ENCODE measurements around the gene POU2AF2. TPM values are rescaled to one million over a fixed set of nuclear protein-coding genes. Genes with fewer than 3 reads are reported as not detected.

The POU2AF2 gene
- polyA plus RNA-seq, 2 of the 4 experiments (the other 2 are of a cell fraction): not detected

DNA sequence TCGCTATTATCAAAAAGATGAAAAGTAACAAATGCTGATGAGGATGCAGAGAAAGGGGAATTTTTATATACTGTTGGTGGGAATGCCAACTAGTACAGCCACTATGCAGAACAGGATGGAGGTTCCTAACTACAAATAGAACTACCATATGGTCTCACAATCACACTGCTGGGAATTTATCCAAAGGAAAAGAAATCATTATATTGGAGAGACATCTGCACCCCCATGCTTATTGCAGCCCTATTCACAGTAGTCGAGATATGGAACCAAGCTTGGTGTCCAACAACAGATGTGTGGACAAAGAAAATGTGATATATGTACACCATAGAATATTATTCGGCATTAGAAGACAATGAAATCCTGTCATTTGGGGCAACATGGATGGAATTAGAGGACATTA is 19.6 kb upstream of the POU2AF2 start:
- TF ChIP-seq HOXB5 (CRISPR knock-in tag; IDR thresholded peaks at IDR 0.05): no peak
- TF ChIP-seq GATA3 (IDR thresholded peaks at IDR 0.05; ENCODE audit: borderline replicate concordance): no peak
- no peak for TF ChIP-seq KDM1A (IDR thresholded peaks at IDR 0.05; ENCODE audit: low read depth)
- TF ChIP-seq, protein P1, sequence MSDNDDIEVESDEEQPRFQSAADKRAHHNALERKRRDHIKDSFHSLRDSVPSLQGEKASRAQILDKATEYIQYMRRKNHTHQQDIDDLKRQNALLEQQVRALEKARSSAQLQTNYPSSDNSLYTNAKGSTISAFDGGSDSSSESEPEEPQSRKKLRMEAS (IDR thresholded peaks at IDR 0.05): no peak
- TF ChIP-seq FOSL2 (IDR thresholded peaks at IDR 0.05): no peak
- no peak for TF ChIP-seq FOSL2 (CRISPR knock-in tag; IDR thresholded peaks at IDR 0.05)
- TF ChIP-seq BHLHE40 (IDR thresholded peaks at IDR 0.05; ENCODE audit: low read depth, low read length): no peak
- TF ChIP-seq CHD4 (IDR thresholded peaks at IDR 0.05; ENCODE audit: borderline replicate concordance): no peak
- no peak for TF ChIP-seq ESRRA (IDR thresholded peaks at IDR 0.05; ENCODE audit: borderline replicate concordance, low read length)
- no peak for TF ChIP-seq SREBF2 (IDR thresholded peaks at IDR 0.05)
- TF ChIP-seq, protein P2, sequence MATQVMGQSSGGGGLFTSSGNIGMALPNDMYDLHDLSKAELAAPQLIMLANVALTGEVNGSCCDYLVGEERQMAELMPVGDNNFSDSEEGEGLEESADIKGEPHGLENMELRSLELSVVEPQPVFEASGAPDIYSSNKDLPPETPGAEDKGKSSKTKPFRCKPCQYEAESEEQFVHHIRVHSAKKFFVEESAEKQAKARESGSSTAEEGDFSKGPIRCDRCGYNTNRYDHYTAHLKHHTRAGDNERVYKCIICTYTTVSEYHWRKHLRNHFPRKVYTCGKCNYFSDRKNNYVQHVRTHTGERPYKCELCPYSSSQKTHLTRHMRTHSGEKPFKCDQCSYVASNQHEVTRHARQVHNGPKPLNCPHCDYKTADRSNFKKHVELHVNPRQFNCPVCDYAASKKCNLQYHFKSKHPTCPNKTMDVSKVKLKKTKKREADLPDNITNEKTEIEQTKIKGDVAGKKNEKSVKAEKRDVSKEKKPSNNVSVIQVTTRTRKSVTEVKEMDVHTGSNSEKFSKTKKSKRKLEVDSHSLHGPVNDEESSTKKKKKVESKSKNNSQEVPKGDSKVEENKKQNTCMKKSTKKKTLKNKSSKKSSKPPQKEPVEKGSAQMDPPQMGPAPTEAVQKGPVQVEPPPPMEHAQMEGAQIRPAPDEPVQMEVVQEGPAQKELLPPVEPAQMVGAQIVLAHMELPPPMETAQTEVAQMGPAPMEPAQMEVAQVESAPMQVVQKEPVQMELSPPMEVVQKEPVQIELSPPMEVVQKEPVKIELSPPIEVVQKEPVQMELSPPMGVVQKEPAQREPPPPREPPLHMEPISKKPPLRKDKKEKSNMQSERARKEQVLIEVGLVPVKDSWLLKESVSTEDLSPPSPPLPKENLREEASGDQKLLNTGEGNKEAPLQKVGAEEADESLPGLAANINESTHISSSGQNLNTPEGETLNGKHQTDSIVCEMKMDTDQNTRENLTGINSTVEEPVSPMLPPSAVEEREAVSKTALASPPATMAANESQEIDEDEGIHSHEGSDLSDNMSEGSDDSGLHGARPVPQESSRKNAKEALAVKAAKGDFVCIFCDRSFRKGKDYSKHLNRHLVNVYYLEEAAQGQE (IDR thresholded peaks at IDR 0.05): no peak
- TF ChIP-seq KDM5A (IDR thresholded peaks at IDR 0.05): no peak
- TF ChIP-seq PHF8 (IDR thresholded peaks at IDR 0.05; ENCODE audit: borderline replicate concordance, low read depth): no peak
- TF ChIP-seq RCOR1 (IDR thresholded peaks at IDR 0.05; ENCODE audit: low read depth, low read length): no peak
- TF ChIP-seq SMC3 (IDR thresholded peaks at IDR 0.05): no peak

DNA sequence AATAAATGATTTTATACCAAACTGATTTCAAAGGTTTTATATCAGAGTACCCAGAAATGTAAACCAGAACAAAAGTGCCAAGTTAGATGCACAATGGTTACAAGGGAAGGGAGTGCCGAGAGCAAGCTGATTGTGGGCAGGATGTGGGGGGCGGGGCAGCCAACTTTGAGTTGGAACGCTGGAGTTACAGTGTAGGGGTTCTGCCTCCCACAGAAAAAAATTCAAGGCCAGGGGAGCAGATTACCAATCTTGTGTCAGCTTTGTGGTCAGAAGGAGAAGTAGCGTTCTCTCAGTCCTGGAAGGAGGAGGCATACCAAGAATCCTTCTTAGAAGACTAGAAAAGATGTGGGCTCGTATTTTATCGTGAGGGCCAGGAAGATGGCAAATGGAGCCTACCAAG is 15.9 kb upstream of the POU2AF2 start:
- ATAC-seq (no peak), DNase-seq (ENCODE audit: low read depth in 1 of 2, low spot score in 1 of 2) (no peak), FAIRE-seq (no peak)
- TF ChIP-seq, protein P3, sequence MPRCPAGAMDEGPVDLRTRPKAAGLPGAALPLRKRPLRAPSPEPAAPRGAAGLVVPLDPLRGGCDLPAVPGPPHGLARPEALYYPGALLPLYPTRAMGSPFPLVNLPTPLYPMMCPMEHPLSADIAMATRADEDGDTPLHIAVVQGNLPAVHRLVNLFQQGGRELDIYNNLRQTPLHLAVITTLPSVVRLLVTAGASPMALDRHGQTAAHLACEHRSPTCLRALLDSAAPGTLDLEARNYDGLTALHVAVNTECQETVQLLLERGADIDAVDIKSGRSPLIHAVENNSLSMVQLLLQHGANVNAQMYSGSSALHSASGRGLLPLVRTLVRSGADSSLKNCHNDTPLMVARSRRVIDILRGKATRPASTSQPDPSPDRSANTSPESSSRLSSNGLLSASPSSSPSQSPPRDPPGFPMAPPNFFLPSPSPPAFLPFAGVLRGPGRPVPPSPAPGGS (IDR thresholded peaks at IDR 0.05): no peak
- TF ChIP-seq MAZ (IDR thresholded peaks at IDR 0.05; ENCODE audit: borderline replicate concordance, low read depth, low read length) (no peak), EHMT2 (IDR thresholded peaks at IDR 0.05; ENCODE audit: low read depth) (no peak)
- TF ChIP-seq, protein P2 (IDR thresholded peaks at IDR 0.05): no peak
- TF ChIP-seq, protein P4, sequence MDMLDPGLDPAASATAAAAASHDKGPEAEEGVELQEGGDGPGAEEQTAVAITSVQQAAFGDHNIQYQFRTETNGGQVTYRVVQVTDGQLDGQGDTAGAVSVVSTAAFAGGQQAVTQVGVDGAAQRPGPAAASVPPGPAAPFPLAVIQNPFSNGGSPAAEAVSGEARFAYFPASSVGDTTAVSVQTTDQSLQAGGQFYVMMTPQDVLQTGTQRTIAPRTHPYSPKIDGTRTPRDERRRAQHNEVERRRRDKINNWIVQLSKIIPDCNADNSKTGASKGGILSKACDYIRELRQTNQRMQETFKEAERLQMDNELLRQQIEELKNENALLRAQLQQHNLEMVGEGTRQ (IDR thresholded peaks at IDR 0.05): no peak
- POLR2A ChIA-PET: no interaction called here
- Histone ChIP-seq H3K4me1 (no peaks in the 10 kb centered on the region), H3K27ac (no peak overlapping the region), H3K4me3 (no peak overlapping the region), H3K4me2 (no peak overlapping the region), H3K9me3 (no peaks in the 10 kb centered on the region)
- WGBS (ENCODE audit: missing lambda C conversion rate): 51% methylated on average over 6 of the region's 6 CpGs
- CTCF ChIA-PET: interaction anchor here (0.8 to 3.9 kb wide), 10 partner anchors 9 to 795 kb away, joined by 3 to 18 read pairs (median 6); no protein-coding TSS in a partner anchor

More for the DNA sequence above, 19.6 kb upstream of the POU2AF2 start:
- H3K4me2 ChIP-seq: no peak overlapping the region
- WGBS (ENCODE audit: missing lambda C conversion rate): 37% methylated on average over 3 of the region's 3 CpGs
- CTCF ChIA-PET: no interaction called here
- H3K4me1 ChIP-seq: no peaks in the 10 kb centered on the region
- no peaks in the 10 kb centered on the region for H3K9me3 ChIP-seq
- no peak for DNase-seq (ENCODE audit: low read depth in 1 of 2, low spot score in 1 of 2)
- no peak overlapping the region for H3K4me3 ChIP-seq
- POLR2A ChIA-PET: no interaction called here
- FAIRE-seq: no peak
- no peak overlapping the region for H3K27ac ChIP-seq
- no peak for ATAC-seq
